CD14-positive monocyte (primary cell): ENCODE measurements around the gene PRDM12. TPM values are rescaled to one million over a fixed set of nuclear protein-coding genes. Genes with fewer than 3 reads are reported as not detected.
A peak's percentile ranks its signal among the peaks of the same experiment; 100 is the strongest.
"Not testable (repeated sequence)": the region's sequence is repeated elsewhere in the genome, so short reads cannot be mapped to it uniquely, and the experiment has no call there.

Experiments
- DNase-seq, 3 donors: peaks; one replicate each; pipeline ENCODE4 v3.0.0-alpha.2; 2011 to 2022
- H2AFZ ChIP-seq: 2 replicates; pipeline ENCODE4 v1.6.0; 2012; ENCODE audit warnings: mild to moderate bottlenecking, low read depth, low read length, inconsistent platforms; ENCODE audit not compliant: insufficient read depth, poor library complexity, severe bottlenecking
- H3K27ac ChIP-seq, 2 donors: 1 replicate in 1 of 2; 2 replicates in 1 of 2; pipeline ENCODE4 v1.5.1; 2012 to 2013; ENCODE audit warnings: low read length in 2 of 2, control low read depth in 1 of 2, inconsistent platforms in 1 of 2, low read depth in 1 of 2, mild to moderate bottlenecking in 1 of 2
- H3K27me3 ChIP-seq, 2 donors: one replicate each; pipeline versions ENCODE4 v1.6.0 to v1.6.1; 2011 to 2013; ENCODE audit warnings: low read length in 2 of 2; ENCODE audit not compliant: control insufficient read depth in 2 of 2, insufficient read depth in 2 of 2
- H3K36me3 ChIP-seq, 2 donors: replicated peaks in 1 of 2; 1 replicate in 1 of 2; 2 replicates in 1 of 2; pipeline versions ENCODE4 v1.5.1 to v1.6.1; 2012 to 2013; ENCODE audit warnings: low read length in 2 of 2, control low read depth in 1 of 2, inconsistent platforms in 1 of 2, mild to moderate bottlenecking in 1 of 2; ENCODE audit not compliant: insufficient read depth in 2 of 2, control insufficient read depth in 1 of 2
- H3K4me1 ChIP-seq, 2 donors: 1 replicate in 1 of 2; 2 replicates in 1 of 2; pipeline versions ENCODE4 v1.5.1 to v1.6.1; 2012 to 2013; ENCODE audit warnings: low read length in 2 of 2, control low read depth in 1 of 2, inconsistent platforms in 1 of 2, mild to moderate bottlenecking in 1 of 2, moderate library complexity in 1 of 2; ENCODE audit not compliant: insufficient read depth in 2 of 2, control insufficient read depth in 1 of 2
- H3K4me2 ChIP-seq: replicated peaks from 2 replicates; pipeline ENCODE3; 2012; ENCODE audit warnings: low read length, moderate library complexity, mild to moderate bottlenecking; ENCODE audit not compliant: poor library complexity, severe bottlenecking; ENCODE audit errors: extremely low read depth
- H3K4me3 ChIP-seq, 3 experiments: fragments of 200-600 bp in 1 of 3; sonication (generic) in 1 of 3; replicated peaks in 1 of 3; 1 replicate in 2 of 3; 2 replicates in 1 of 3; pipeline ENCODE4 v1.5.1; 2011 to 2013; ENCODE audit warnings: low read length in 3 of 3, mild to moderate bottlenecking in 3 of 3, control low read depth in 2 of 3, low read depth in 2 of 3, inconsistent platforms in 1 of 3, moderate library complexity in 1 of 3
- H3K79me2 ChIP-seq: 2 replicates; pipeline ENCODE4 v1.6.0; 2012; ENCODE audit warnings: mild to moderate bottlenecking, control low read depth, inconsistent platforms, low read length, moderate library complexity; ENCODE audit not compliant: insufficient read depth
- H3K9ac ChIP-seq: 2 replicates; pipeline ENCODE4 v1.6.0; 2017; ENCODE audit warnings: low read length, mild to moderate bottlenecking; ENCODE audit not compliant: insufficient read depth, poor library complexity, severe bottlenecking
- H3K9me3 ChIP-seq, 2 donors: replicated peaks in 1 of 2; 1 replicate in 1 of 2; 2 replicates in 1 of 2; pipeline versions ENCODE4 v1.5.1 to v1.6.1; 2012 to 2013; ENCODE audit warnings: low read length in 2 of 2, control low read depth in 1 of 2; ENCODE audit not compliant: control insufficient read depth in 1 of 2, insufficient read depth in 1 of 2
- H4K20me1 ChIP-seq: 2 replicates; pipeline ENCODE4 v1.6.0; 2012; ENCODE audit warnings: mild to moderate bottlenecking, low read length, control low read depth, moderate library complexity; ENCODE audit not compliant: insufficient read depth
- H3K27ac Mint-ChIP-seq, 7 donors: one replicate each; pipeline ENCODE4 v1.8.0; 2020; ENCODE audit warnings: mild to moderate bottlenecking in 7 of 7, mixed read lengths in 7 of 7, moderate library complexity in 6 of 7, inconsistent platforms in 2 of 7
- H3K27me3 Mint-ChIP-seq, 3 donors: one replicate each; pipeline ENCODE4 v1.8.0; 2021 to 2022; ENCODE audit warnings: low read depth in 3 of 3, mild to moderate bottlenecking in 3 of 3, mixed read lengths in 3 of 3, moderate library complexity in 3 of 3, inconsistent platforms in 1 of 3
- H3K36me3 Mint-ChIP-seq, 2 donors: one replicate each; pipeline ENCODE4 v1.8.0; 2020; ENCODE audit warnings: mixed read lengths in 2 of 2, inconsistent platforms in 1 of 2, mild to moderate bottlenecking in 1 of 2
- H3K4me1 Mint-ChIP-seq: one replicate; pipeline ENCODE4 v1.8.0; 2020; ENCODE audit warnings: mild to moderate bottlenecking, mixed read lengths
- H3K4me3 Mint-ChIP-seq, 2 donors: one replicate each; pipeline ENCODE4 v1.8.0; 2020; ENCODE audit warnings: mild to moderate bottlenecking in 2 of 2, mixed read lengths in 2 of 2, moderate library complexity in 1 of 2
- H3K9me3 Mint-ChIP-seq, 7 donors: one replicate each; pipeline ENCODE4 v1.8.0; 2020 to 2022; ENCODE audit warnings: mixed read lengths in 7 of 7, mild to moderate bottlenecking in 6 of 7, moderate library complexity in 6 of 7, inconsistent platforms in 2 of 7
- WGBS: methylation state at CpG from one replicate; pipeline ENCODE4 v1.1.5; 2013; ENCODE audit warnings: missing lambda C conversion rate; ENCODE audit not compliant: insufficient coverage; 5-methylcytosine and 5-hydroxymethylcytosine counted together
- intact Hi-C, 2 donors: fragments of 100-400 bp; cut with micrococcal nuclease; formaldehyde crosslinking; loops; one replicate each; pipeline versions ENCODE4 v1.15.0 to v1.15.1; 2023
- polyA plus RNA-seq, 3 donors: library from polyadenylated mRNA; depleted of rRNA in 1 of 3; unstranded in 2 of 3; stranded (reverse) in 1 of 3; fragments of 300-500 nt in 2 of 3; fragments of >200 nt in 1 of 3; fragmentation: Illumina TruSeq in 2 of 3; gene quantifications; 1 replicate in 2 of 3; 2 replicates in 1 of 3; pipeline ENCODE4 v1.2.3, GENCODE V29; 2012 to 2021
- TF ChIP-seq, protein P1 (sequence below): fragments of 200-600 bp; IDR thresholded peaks from one replicate; pipeline ENCODE4 v1.8.0; 2022; ENCODE audit warnings: antibody characterized with exemption, mild to moderate bottlenecking

Gene PRDM12
- polyA plus RNA-seq, 3 donors, result 0.08 TPM; not detected in 2

DNA sequence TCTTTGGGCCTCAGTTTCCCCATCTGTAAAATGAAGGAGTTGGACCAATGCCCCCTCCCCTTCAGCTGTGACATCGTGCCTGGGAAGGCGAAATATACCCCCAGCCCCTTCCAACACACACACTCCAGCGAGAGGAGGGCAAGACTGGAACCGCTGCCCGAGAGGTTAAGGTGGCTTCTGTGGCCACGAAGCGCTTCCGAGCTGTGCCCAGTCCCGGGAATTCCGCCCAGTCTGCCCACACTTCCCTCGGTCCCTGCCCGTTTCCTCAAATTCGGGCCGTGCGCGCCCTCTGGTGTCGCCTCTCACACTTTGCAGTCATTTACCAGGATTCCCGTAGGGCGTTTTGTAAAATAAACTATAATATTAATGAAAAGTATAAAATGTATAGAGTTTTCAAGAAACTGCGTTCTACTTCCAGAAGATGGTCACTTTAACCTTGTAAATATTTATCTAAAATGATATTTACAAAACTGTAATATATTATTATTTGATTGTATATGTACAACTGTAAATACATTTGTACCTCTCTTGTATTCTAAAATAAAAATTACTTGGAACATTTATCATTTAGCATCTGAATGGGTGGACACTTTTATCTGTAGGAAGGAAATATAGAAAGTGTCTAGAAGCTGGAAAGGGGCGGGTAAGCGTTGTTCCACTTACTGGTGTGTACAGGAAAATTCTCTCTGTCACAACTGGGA, 18.2 kb downstream of the PRDM12 start:
- H3K9ac ChIP-seq, result peak overlapping the region; percentile 42
- peak; percentile 36 to 79 (median 61) for DNase-seq
- H2AFZ ChIP-seq, result peak overlapping the region; percentile 86

DNA sequence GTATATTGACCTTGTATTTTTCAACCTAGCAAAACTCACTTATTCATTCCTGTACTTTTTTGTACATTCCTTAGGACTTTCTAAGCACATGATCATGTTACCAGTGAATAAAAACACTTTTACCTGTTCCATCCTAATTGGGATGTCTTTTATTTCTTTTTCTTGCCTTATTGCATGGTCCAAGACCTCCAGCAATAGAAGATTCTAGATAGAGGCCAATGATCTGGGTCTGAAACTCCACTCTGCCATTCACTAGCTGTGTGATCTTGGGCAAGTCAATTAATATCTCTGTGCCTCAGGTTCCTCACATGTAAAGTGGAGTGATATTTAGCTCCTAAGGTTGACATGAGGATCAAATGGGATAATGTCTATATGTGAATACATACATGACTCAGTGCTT, 20.7 kb downstream of the PRDM12 start:
- DNase-seq, result no peak
- H3K9ac ChIP-seq, result no peak overlapping the region
- Mint-ChIP-seq H3K27me3 (peaks cover 27 to 47% (median 27%) of the 10 kb centered on the region in 3 donors), H3K36me3 (no peaks in the 10 kb centered on the region), H3K4me1 (peaks cover 19% of the 10 kb centered on the region), H3K9me3 (peaks cover 0 to 14% (median 4%) of the 10 kb centered on the region in 7 donors), H3K27ac (peak overlapping the region in 1 of 7 donors; percentile 15), H3K4me3 (no peak overlapping the region)
- no peaks in the 10 kb centered on the region for H3K79me2 ChIP-seq
- H3K36me3 ChIP-seq, result no peaks in the 10 kb centered on the region
- H3K4me1 ChIP-seq, result peaks cover 13 to 16% of the 10 kb centered on the region in 2 donors
- no peak overlapping the region for H2AFZ ChIP-seq
- H3K9me3 ChIP-seq, result peaks cover 3 to 8% of the 10 kb centered on the region in 2 donors
- intact Hi-C loops, result no loop called here
- no peak overlapping the region for H3K27ac ChIP-seq
- no peaks in the 10 kb centered on the region for H4K20me1 ChIP-seq
- TF ChIP-seq, protein P1, sequence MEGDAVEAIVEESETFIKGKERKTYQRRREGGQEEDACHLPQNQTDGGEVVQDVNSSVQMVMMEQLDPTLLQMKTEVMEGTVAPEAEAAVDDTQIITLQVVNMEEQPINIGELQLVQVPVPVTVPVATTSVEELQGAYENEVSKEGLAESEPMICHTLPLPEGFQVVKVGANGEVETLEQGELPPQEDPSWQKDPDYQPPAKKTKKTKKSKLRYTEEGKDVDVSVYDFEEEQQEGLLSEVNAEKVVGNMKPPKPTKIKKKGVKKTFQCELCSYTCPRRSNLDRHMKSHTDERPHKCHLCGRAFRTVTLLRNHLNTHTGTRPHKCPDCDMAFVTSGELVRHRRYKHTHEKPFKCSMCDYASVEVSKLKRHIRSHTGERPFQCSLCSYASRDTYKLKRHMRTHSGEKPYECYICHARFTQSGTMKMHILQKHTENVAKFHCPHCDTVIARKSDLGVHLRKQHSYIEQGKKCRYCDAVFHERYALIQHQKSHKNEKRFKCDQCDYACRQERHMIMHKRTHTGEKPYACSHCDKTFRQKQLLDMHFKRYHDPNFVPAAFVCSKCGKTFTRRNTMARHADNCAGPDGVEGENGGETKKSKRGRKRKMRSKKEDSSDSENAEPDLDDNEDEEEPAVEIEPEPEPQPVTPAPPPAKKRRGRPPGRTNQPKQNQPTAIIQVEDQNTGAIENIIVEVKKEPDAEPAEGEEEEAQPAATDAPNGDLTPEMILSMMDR, result no peak
- no peak overlapping the region for H3K4me2 ChIP-seq
- no peak overlapping the region for H3K4me3 ChIP-seq
- peaks cover 2 to 18% of the 10 kb centered on the region in 2 donors for H3K27me3 ChIP-seq

More for the DNA sequence above, 18.2 kb downstream of the PRDM12 start:
- Histone ChIP-seq H3K27me3 (peaks cover 2 to 28% of the 10 kb centered on the region in 2 donors), H3K79me2 (no peaks in the 10 kb centered on the region), H3K4me1 (peaks cover 13 to 16% of the 10 kb centered on the region in 2 donors), H3K36me3 (no peaks in the 10 kb centered on the region), H3K4me2 (peak overlapping the region; percentile 93), H3K9me3 (peaks cover 3 to 8% of the 10 kb centered on the region in 2 donors), H3K27ac (no peak overlapping the region), H4K20me1 (no peaks in the 10 kb centered on the region), H3K4me3 (peak overlapping the region; percentile 31 to 81 (median 44))
- peak overlapping the region; percentile 83 to 94 for H3K4me3 Mint-ChIP-seq
- intact Hi-C loops, result loop anchor here (1.0 to 2.0 kb wide), 2 partner anchors 221 to 222 kb away; no protein-coding TSS in a partner anchor
- peak overlapping the region in 2 of 7 donors; percentile 7 to 38 for H3K27ac Mint-ChIP-seq
- peaks cover 11% of the 10 kb centered on the region for H3K4me1 Mint-ChIP-seq
- no peaks in the 10 kb centered on the region for H3K36me3 Mint-ChIP-seq
- H3K9me3 Mint-ChIP-seq, result peaks cover 0 to 16% (median 5%) of the 10 kb centered on the region in 7 donors
- TF ChIP-seq, protein P1, result peak; percentile 95
- H3K27me3 Mint-ChIP-seq, result peaks cover 24 to 53% (median 31%) of the 10 kb centered on the region in 3 donors
- 7% methylated on average over 13 of the region's 22 CpGs for WGBS

DNA sequence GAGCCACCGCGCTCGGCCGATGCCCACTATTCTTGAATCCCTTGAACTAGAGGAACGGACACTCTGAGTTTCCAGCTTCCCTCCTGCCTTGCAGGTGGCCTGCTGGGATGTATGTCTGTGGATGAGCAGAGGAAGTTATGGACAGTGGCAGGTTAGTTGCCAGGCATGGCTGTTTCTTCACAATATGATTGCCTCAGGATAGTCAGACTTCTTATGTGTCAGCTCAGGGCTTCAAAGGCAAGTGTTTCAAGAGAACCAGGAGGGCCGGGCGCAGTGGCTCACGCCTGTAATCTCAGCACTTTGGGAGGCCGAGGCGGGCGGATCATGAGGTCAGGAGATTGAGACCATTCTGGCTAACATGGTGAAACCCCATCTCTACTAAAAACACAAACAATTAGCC, 21.6 kb downstream of the PRDM12 start:
- H3K9ac ChIP-seq, H4K20me1 ChIP-seq, H3K36me3 ChIP-seq, H3K4me2 ChIP-seq, H3K4me3 ChIP-seq, H3K27ac Mint-ChIP-seq, H2AFZ ChIP-seq, intact Hi-C loops, H3K27ac ChIP-seq, H3K79me2 ChIP-seq, DNase-seq, H3K4me3 Mint-ChIP-seq, H3K9me3 ChIP-seq, H3K36me3 Mint-ChIP-seq: not testable (repeated sequence)
- Histone ChIP-seq H3K4me1 (peaks cover 9 to 12% of the 10 kb centered on the region in 2 donors), H3K27me3 (peaks cover 0 to 13% of the 10 kb centered on the region in 2 donors)
- peaks cover 15% of the 10 kb centered on the region for H3K4me1 Mint-ChIP-seq
- H3K27me3 Mint-ChIP-seq, result peaks cover 23 to 41% (median 26%) of the 10 kb centered on the region in 3 donors
- WGBS, result 92% methylated on average over 7 of the region's 11 CpGs
- peaks cover 0 to 13% (median 4%) of the 10 kb centered on the region in 7 donors for H3K9me3 Mint-ChIP-seq
